GM12878 (cell line): Measurements from ENCODE around the gene MMP14. TPM values are rescaled to one million over a fixed set of nuclear protein-coding genes. Genes with fewer than 3 reads are reported as not detected.

Experiments
- BCL11A ChIP-seq: IDR thresholded peaks from 2 replicates; pipeline ENCODE4 v1.6.1; 2011; ENCODE audit warnings: low read depth, low read length
- CEBPB ChIP-seq, 2 experiments: fragments of 150-350 bp in 1 of 2; IDR thresholded peaks; 2 replicates each; pipeline ENCODE4 v1.6.1; 2012 to 2014; ENCODE audit warnings: low read depth in 2 of 2, low read length in 2 of 2, borderline replicate concordance in 1 of 2, inconsistent platforms in 1 of 2
- CREM ChIP-seq: IDR thresholded peaks from 2 replicates; pipeline ENCODE4 v1.6.1; 2014; ENCODE audit warnings: antibody characterized with exemption, low read depth
- ETV6 ChIP-seq, 2 experiments: fragments of 450-650 bp in 1 of 2; IDR thresholded peaks in 1 of 2; conservative IDR thresholded peaks in 1 of 2; 2 replicates each; pipeline ENCODE4 v1.6.1; 2014; ENCODE audit warnings: antibody characterized with exemption in 1 of 2, borderline replicate concordance in 1 of 2, low read depth in 1 of 2, mild to moderate bottlenecking in 1 of 2, moderate library complexity in 1 of 2
- EZH2 ChIP-seq: IDR thresholded peaks from 2 replicates; pipeline ENCODE4 v1.6.1; 2012; ENCODE audit warnings: low read depth, mild to moderate bottlenecking, control low read depth, inconsistent platforms, low read length, borderline replicate concordance; ENCODE audit not compliant: control insufficient read depth
- FOXM1 ChIP-seq: IDR thresholded peaks from 2 replicates; pipeline ENCODE4 v1.6.1; 2012; ENCODE audit warnings: low read depth, mild to moderate bottlenecking, inconsistent platforms, low read length, moderate library complexity
- HCFC1 ChIP-seq: fragments of 150-350 bp; IDR thresholded peaks from 2 replicates; pipeline ENCODE4 v1.6.1; 2014; ENCODE audit warnings: low read length
- IKZF2 ChIP-seq, 2 experiments: fragments of 450-650 bp; IDR thresholded peaks; 2 replicates each; pipeline ENCODE4 v1.6.1; 2017; ENCODE audit warnings: mild to moderate bottlenecking in 2 of 2, moderate library complexity in 2 of 2
- KLF5 ChIP-seq: fragments of 450-650 bp; IDR thresholded peaks from 2 replicates; pipeline ENCODE4 v1.6.1; 2014; ENCODE audit warnings: mild to moderate bottlenecking; ENCODE audit not compliant: partially characterized antibody
- NR2C1 ChIP-seq: fragments of 450-650 bp; IDR thresholded peaks from 2 replicates; pipeline ENCODE4 v1.6.1; 2017; ENCODE audit warnings: antibody characterized with exemption, mild to moderate bottlenecking, moderate library complexity
- NRF1 ChIP-seq: conservative IDR thresholded peaks from 2 replicates; pipeline ENCODE4 v1.6.1; 2011; ENCODE audit warnings: mild to moderate bottlenecking, low read depth, low read length, improper control_type of control experiment
- POLR2AphosphoS5 ChIP-seq: IDR thresholded peaks from 2 replicates; pipeline ENCODE4 v1.6.1; 2011; ENCODE audit warnings: mild to moderate bottlenecking, low read length, inconsistent platforms
- SMARCA5 ChIP-seq: fragments of 450-650 bp; IDR thresholded peaks from 2 replicates; pipeline ENCODE4 v1.6.1; 2017; ENCODE audit warnings: mild to moderate bottlenecking
- STAT1 ChIP-seq: fragments of 450-650 bp; conservative IDR thresholded peaks from 2 replicates; pipeline ENCODE4 v1.6.1; 2014; ENCODE audit warnings: antibody characterized with exemption, mild to moderate bottlenecking
- TAF1 ChIP-seq: IDR thresholded peaks from 2 replicates; pipeline ENCODE4 v1.6.1; 2011; ENCODE audit warnings: mild to moderate bottlenecking, low read depth, low read length, borderline replicate concordance
- TCF7 ChIP-seq: IDR thresholded peaks from 2 replicates; pipeline ENCODE4 v1.6.1; 2014; ENCODE audit warnings: antibody characterized with exemption, borderline replicate concordance
- polyA plus RNA-seq, 11 experiments: library from polyadenylated mRNA; depleted of rRNA in 4 of 11; unstranded in 6 of 11; stranded (reverse) in 5 of 11; fragments of >200 nt; fragmentation: Nextera tagmentation in 4 of 11; fragmentation: Illumina TruSeq in 1 of 11; extraction: Ambion mirVana in 4 of 11; extraction: Trizol in 1 of 11; gene quantifications; 1 replicate in 1 of 11; 2 replicates in 10 of 11; pipeline versions ENCODE4 v1.2.1 to v1.2.3, GENCODE V29; 2011 to 2016; ENCODE audit warnings: inconsistent platforms in 2 of 11, missing spikeins in 2 of 11, low read depth in 1 of 11
- total RNA-seq, 4 experiments: library from RNA; depleted of rRNA in 3 of 4; stranded (reverse); fragments of >200 nt in 3 of 4; fragmentation: Illumina TruSeq in 1 of 4; extraction: Trizol in 1 of 4; gene quantifications; 2 replicates each; pipeline versions ENCODE4 v1.2.1 to v1.2.3, GENCODE V29; 2013 to 2021
- TF ChIP-seq, protein P1 (sequence below): fragments of 450-650 bp; IDR thresholded peaks from 2 replicates; pipeline ENCODE4 v1.6.1; 2016; ENCODE audit warnings: mild to moderate bottlenecking
- TF ChIP-seq, protein P2 (sequence below): IDR thresholded peaks from 2 replicates; pipeline ENCODE4 v1.6.1; 2011; ENCODE audit warnings: mild to moderate bottlenecking, low read depth, low read length, moderate library complexity; ENCODE audit not compliant: insufficient replicate concordance
- TF ChIP-seq, protein P3 (sequence below): IDR thresholded peaks from 2 replicates; pipeline ENCODE4 v1.6.1; 2012; ENCODE audit warnings: low read depth, low read length, improper control_type of control experiment
- TF ChIP-seq, protein P4 (sequence below): IDR thresholded peaks from 2 replicates; pipeline ENCODE4 v1.6.1; 2012; ENCODE audit warnings: low read length, inconsistent platforms
- TF ChIP-seq, protein P5 (sequence below): fragments of 450-650 bp; formaldehyde crosslinking; IDR thresholded peaks from 2 replicates; pipeline ENCODE4 v1.4.0; 2020; ENCODE audit warnings: mild to moderate bottlenecking, moderate library complexity

MMP14 gene
- total and polyA plus RNA-seq, 10 of the 15 experiments (the other 5 are each of a cell fraction or from before 2014, with no cell fraction given): 0.31 to 1.9 (median 0.70) TPM; not detected in 2

DNA sequence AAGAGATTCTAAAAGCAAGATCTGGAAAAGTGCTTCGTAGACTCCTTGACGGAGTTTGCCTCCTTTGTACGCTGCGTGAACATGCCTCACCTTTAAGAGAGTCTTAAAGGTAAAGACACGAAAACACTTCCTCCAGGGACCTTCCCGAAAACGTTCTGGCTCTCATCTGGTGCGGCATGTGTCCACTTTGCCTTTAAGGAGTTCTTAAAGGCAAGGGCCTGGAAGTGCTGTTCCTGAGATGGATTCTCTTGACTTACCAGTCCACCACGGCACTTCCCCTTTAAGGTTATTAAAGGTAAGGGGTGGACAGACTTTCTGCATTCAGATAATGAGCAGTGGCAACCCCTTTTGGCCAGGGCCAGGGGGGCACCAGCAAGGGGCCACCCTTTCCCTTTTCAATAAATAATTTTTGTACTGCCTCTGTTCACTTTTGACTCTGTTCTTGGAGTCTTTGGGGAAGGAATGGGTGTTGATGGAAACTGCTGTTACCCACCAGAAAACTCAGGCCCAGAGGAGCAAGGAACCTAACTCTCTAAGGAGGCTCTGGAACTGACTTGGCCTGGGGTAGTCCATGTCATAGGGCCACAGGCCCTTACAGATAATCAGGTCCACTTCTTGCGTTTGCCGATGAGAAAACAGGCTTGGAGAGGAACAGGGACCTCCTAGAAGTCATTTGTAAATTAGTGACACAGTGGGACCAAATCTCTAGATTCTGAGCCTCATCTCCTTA is 51.0 kb downstream of the MMP14 start (continued):
- TF ChIP-seq NR2C1 (no peak), CREM (0 out of 2 replicates have a peak, but pooled peaks have one; percentile 7), STAT1 (no peak), EZH2 (no peak), TCF7 (no peak), POLR2AphosphoS5 (peak; percentile 61), FOXM1 (0 out of 2 replicates have a peak, but pooled peaks have one; percentile 20), TAF1 (no peak), SMARCA5 (peak; percentile 11; the same call in 1 of the 2 replicates), IKZF2 (IDR thresholded peaks at IDR 0.05) (no peak; a peak in 1 of 4 replicates), CEBPB (IDR thresholded peaks at IDR 0.05; ENCODE audit: borderline replicate concordance in 1 of 2, low read depth in 2 of 2, low read length in 2 of 2) (no peak), NRF1 (no peak), BCL11A (no peak), KLF5 (no peak), ETV6 (conservative IDR thresholded peaks at IDR 0.05 in 1 of 2, IDR thresholded peaks at IDR 0.05 in 1 of 2; ENCODE audit: borderline replicate concordance in 1 of 2, low read depth in 1 of 2) (peak in 1 of 2 experiments; percentile 98; a peak in 2 of 4 replicates), HCFC1 (no peak)
- TF ChIP-seq, protein P1, sequence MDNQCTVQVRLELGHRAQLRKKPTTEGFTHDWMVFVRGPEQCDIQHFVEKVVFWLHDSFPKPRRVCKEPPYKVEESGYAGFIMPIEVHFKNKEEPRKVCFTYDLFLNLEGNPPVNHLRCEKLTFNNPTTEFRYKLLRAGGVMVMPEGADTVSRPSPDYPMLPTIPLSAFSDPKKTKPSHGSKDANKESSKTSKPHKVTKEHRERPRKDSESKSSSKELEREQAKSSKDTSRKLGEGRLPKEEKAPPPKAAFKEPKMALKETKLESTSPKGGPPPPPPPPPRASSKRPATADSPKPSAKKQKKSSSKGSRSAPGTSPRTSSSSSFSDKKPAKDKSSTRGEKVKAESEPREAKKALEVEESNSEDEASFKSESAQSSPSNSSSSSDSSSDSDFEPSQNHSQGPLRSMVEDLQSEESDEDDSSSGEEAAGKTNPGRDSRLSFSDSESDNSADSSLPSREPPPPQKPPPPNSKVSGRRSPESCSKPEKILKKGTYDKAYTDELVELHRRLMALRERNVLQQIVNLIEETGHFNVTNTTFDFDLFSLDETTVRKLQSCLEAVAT: no peak
- TF ChIP-seq, protein P2, sequence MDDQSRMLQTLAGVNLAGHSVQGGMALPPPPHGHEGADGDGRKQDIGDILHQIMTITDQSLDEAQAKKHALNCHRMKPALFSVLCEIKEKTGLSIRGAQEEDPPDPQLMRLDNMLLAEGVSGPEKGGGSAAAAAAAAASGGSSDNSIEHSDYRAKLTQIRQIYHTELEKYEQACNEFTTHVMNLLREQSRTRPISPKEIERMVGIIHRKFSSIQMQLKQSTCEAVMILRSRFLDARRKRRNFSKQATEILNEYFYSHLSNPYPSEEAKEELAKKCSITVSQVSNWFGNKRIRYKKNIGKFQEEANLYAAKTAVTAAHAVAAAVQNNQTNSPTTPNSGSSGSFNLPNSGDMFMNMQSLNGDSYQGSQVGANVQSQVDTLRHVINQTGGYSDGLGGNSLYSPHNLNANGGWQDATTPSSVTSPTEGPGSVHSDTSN: no peak
- TF ChIP-seq, protein P3, sequence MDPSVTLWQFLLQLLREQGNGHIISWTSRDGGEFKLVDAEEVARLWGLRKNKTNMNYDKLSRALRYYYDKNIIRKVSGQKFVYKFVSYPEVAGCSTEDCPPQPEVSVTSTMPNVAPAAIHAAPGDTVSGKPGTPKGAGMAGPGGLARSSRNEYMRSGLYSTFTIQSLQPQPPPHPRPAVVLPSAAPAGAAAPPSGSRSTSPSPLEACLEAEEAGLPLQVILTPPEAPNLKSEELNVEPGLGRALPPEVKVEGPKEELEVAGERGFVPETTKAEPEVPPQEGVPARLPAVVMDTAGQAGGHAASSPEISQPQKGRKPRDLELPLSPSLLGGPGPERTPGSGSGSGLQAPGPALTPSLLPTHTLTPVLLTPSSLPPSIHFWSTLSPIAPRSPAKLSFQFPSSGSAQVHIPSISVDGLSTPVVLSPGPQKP: no peak
- TF ChIP-seq, protein P4, sequence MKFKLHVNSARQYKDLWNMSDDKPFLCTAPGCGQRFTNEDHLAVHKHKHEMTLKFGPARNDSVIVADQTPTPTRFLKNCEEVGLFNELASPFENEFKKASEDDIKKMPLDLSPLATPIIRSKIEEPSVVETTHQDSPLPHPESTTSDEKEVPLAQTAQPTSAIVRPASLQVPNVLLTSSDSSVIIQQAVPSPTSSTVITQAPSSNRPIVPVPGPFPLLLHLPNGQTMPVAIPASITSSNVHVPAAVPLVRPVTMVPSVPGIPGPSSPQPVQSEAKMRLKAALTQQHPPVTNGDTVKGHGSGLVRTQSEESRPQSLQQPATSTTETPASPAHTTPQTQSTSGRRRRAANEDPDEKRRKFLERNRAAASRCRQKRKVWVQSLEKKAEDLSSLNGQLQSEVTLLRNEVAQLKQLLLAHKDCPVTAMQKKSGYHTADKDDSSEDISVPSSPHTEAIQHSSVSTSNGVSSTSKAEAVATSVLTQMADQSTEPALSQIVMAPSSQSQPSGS: no peak
- TF ChIP-seq, protein P5, sequence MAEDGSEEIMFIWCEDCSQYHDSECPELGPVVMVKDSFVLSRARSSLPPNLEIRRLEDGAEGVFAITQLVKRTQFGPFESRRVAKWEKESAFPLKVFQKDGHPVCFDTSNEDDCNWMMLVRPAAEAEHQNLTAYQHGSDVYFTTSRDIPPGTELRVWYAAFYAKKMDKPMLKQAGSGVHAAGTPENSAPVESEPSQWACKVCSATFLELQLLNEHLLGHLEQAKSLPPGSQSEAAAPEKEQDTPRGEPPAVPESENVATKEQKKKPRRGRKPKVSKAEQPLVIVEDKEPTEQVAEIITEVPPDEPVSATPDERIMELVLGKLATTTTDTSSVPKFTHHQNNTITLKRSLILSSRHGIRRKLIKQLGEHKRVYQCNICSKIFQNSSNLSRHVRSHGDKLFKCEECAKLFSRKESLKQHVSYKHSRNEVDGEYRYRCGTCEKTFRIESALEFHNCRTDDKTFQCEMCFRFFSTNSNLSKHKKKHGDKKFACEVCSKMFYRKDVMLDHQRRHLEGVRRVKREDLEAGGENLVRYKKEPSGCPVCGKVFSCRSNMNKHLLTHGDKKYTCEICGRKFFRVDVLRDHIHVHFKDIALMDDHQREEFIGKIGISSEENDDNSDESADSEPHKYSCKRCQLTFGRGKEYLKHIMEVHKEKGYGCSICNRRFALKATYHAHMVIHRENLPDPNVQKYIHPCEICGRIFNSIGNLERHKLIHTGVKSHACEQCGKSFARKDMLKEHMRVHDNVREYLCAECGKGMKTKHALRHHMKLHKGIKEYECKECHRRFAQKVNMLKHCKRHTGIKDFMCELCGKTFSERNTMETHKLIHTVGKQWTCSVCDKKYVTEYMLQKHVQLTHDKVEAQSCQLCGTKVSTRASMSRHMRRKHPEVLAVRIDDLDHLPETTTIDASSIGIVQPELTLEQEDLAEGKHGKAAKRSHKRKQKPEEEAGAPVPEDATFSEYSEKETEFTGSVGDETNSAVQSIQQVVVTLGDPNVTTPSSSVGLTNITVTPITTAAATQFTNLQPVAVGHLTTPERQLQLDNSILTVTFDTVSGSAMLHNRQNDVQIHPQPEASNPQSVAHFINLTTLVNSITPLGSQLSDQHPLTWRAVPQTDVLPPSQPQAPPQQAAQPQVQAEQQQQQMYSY: no peak
